Erythroblast (primary cell): Measurements from ENCODE around the gene TSN.

Experiments
- GATA1 ChIP-seq: IDR thresholded peaks from 2 replicates; pipeline ENCODE4 v1.6.1; 2011; ENCODE audit warnings: low read depth, mild to moderate bottlenecking, control low read depth, low read length, moderate library complexity
- POLR2A ChIP-seq: IDR thresholded peaks from 2 replicates; pipeline ENCODE4 v1.6.1; 2011; ENCODE audit warnings: mild to moderate bottlenecking, low read length

DNA sequence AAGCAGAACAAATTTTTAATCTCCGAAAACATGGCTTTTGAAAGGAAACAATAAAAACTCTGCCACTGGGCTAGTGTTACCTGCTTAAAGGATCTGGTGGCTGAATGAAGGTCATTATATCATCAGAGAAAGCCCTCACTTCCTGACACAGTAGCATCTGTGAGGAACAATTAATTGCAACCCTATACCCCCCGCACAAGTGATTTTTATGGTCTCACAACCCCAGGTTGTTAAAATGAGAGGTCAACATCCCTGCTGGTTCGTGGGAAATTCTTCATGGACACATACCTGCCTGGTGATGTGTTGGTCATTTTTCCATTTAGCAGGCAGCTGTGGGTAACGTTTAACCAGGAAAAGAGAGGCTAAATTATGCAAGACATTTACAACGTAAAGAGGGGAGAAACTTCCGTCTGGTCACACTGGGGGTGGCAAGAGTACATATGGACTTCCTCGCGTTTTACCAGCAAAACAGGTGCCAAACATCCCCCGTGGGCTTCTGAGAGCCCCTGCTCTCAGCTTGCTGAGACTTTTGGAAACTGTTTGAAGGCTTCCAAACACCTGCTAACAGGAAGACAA lies 48.0 kb upstream of the TSN start:
- TF ChIP-seq POLR2A (no peak), GATA1 (no peak)
